PC-3 (cell line): ENCODE measurements around the gene VILL. TPM values are rescaled to one million over a fixed set of nuclear protein-coding genes. Genes with fewer than 3 reads are reported as not detected.

Experiments
- ATAC-seq: fragments of 200-7000 bp; cut with Tn5 transposase; 2 replicates; pipeline ENCODE4 v1.9.1; 2020; ENCODE audit warnings: mild to moderate bottlenecking, moderate library complexity
- BruUV-seq: library from RNA; stranded (reverse); fragments of 400-500 nt; replicated peaks from 2 replicates; lab custom pipeline; 2021; lab: Mats Ljungman, UMichigan
- CTCF ChIA-PET: fragments of 300-600 bp; sonication (Branson Sonifier 250); formaldehyde crosslinking; loops from one replicate; lab custom pipeline; 2022; ENCODE audit warnings: antibody characterized with exemption; lab: Charles Lee
- POLR2A ChIA-PET: fragments of 300-600 bp; sonication (Branson Sonifier 250); formaldehyde crosslinking; loops from one replicate; lab custom pipeline; 2022; ENCODE audit warnings: antibody characterized with exemption; ENCODE audit not compliant: unreplicated experiment; lab: Charles Lee
- DNase-seq: peaks from one replicate; pipeline ENCODE4 v3.0.0-alpha.2; 2015
- H2AFZ ChIP-seq: fragments of 300-600 bp; sonication (generic); 2 replicates; pipeline ENCODE4 v1.6.0; 2016; ENCODE audit warnings: antibody characterized with exemption, low read length
- H3F3A ChIP-seq: fragments of 300-600 bp; sonication (generic); one replicate; pipeline ENCODE4 v1.6.0; 2017; ENCODE audit warnings: antibody characterized with exemption, low read length, control low read depth, mild to moderate bottlenecking; ENCODE audit not compliant: unreplicated experiment
- H3K27ac ChIP-seq: fragments of 300-600 bp; sonication (generic); 2 replicates; pipeline ENCODE4 v1.5.1; 2016; ENCODE audit warnings: mild to moderate bottlenecking, low read length
- H3K27me3 ChIP-seq: fragments of 300-600 bp; sonication (generic); 2 replicates; pipeline ENCODE4 v1.6.1; 2016; ENCODE audit warnings: low read length, mixed read lengths
- H3K36me3 ChIP-seq: fragments of 300-600 bp; sonication (generic); 2 replicates; pipeline ENCODE4 v1.6.1; 2016; ENCODE audit warnings: low read depth, mixed run types, low read length, mixed read lengths
- H3K4me1 ChIP-seq: fragments of 300-600 bp; sonication (generic); 2 replicates; pipeline ENCODE4 v1.5.1; 2016; ENCODE audit warnings: low read length; ENCODE audit not compliant: insufficient read depth
- H3K4me2 ChIP-seq: fragments of 300-600 bp; sonication (generic); 2 replicates; pipeline ENCODE4 v1.6.0; 2016; ENCODE audit warnings: low read length
- H3K4me3 ChIP-seq: fragments of 300-600 bp; sonication (generic); 2 replicates; pipeline ENCODE4 v1.5.1; 2016; ENCODE audit warnings: mild to moderate bottlenecking, low read length, mixed read lengths
- H3K79me2 ChIP-seq: fragments of 300-600 bp; sonication (generic); 2 replicates; pipeline ENCODE4 v1.6.1; 2017; ENCODE audit warnings: low read length, mixed read lengths
- H3K9ac ChIP-seq: fragments of 300-600 bp; sonication (generic); 2 replicates; pipeline ENCODE4 v1.6.0; 2016; ENCODE audit warnings: mild to moderate bottlenecking, low read length
- H3K9me2 ChIP-seq: fragments of 300-600 bp; sonication (generic); replicated peaks from 2 replicates; pipeline ENCODE4 v1.6.1; 2016; ENCODE audit warnings: mixed run types, low read length, mixed read lengths
- H3K9me3 ChIP-seq: fragments of 300-600 bp; sonication (generic); 2 replicates; pipeline ENCODE4 v1.6.1; 2016; ENCODE audit warnings: low read length, mixed read lengths
- H4K20me1 ChIP-seq: fragments of 300-600 bp; sonication (generic); 2 replicates; pipeline ENCODE4 v1.6.1; 2016; ENCODE audit warnings: low read length, mixed read lengths
- CTCF ChIP-seq: fragments of 300-600 bp; sonication (generic); conservative IDR thresholded peaks from 2 replicates; pipeline ENCODE4 v1.5.1; 2017; ENCODE audit warnings: antibody characterized with exemption, low read depth, mild to moderate bottlenecking, low read length
- EZH2 ChIP-seq: fragments of 300-600 bp; sonication (generic); IDR thresholded peaks from one replicate; pipeline ENCODE4 v1.6.1; 2017; ENCODE audit warnings: antibody characterized with exemption, mild to moderate bottlenecking, low read length; ENCODE audit not compliant: unreplicated experiment
- EZH2phosphoT487 ChIP-seq: fragments of 300-600 bp; sonication (generic); IDR thresholded peaks from 2 replicates; pipeline ENCODE4 v1.6.1; 2018; ENCODE audit warnings: mild to moderate bottlenecking, antibody characterized with exemption, low read length, borderline replicate concordance
- intact Hi-C: fragments of 100-400 bp; cut with micrococcal nuclease; formaldehyde crosslinking; loops from 2 replicates; pipeline ENCODE4 v1.9.0; 2023
- total RNA-seq: library from RNA; depleted of rRNA; stranded (reverse); fragments of >200 nt; gene quantifications from 2 replicates; pipeline ENCODE4 v1.2.3, GENCODE V29; 2014

VILL gene
- total RNA-seq, 1 experiment from 2014 or later = 0.44 TPM

DNA sequence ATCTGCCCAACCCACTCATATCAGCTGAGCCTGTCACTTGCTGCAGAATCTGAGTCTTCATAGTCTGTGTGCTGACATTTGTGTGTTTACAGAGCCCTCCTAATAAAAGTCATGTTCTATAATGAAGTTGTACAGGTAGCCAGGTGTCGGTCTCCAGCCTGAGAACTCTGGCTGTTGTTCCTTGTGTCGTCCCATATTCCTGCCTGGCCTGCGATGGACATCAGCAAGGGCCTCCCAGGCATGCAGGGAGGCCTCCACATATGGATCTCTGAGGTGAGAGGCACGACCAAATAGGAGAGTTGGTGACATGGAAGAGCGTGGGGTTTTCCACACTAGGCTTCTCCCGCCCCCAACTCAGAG, 2.9 kb downstream of the VILL start:
- intact Hi-C loops = no loop called here
- Histone ChIP-seq H3K79me2 (no peaks in the 10 kb centered on the region), H3K9ac (no peak overlapping the region), H3K9me2 (no peaks in the 10 kb centered on the region), H4K20me1 (no peaks in the 10 kb centered on the region), H3K9me3 (no peaks in the 10 kb centered on the region), H3K27ac (no peak overlapping the region), H3K36me3 (no peaks in the 10 kb centered on the region), H3K4me1 (peaks cover 26% of the 10 kb centered on the region), H2AFZ (no peak overlapping the region), H3F3A (no peaks in the 10 kb centered on the region), H3K4me2 (no peak overlapping the region), H3K27me3 (no peaks in the 10 kb centered on the region), H3K4me3 (no peak overlapping the region)
- TF ChIP-seq EZH2phosphoT487 (no peak), EZH2 (no peak), CTCF (no peak)
- no TSS peak for BruUV-seq
- POLR2A ChIA-PET = no interaction called here
- CTCF ChIA-PET = no interaction called here
- DNase-seq (no peak), ATAC-seq (no peak)

DNA sequence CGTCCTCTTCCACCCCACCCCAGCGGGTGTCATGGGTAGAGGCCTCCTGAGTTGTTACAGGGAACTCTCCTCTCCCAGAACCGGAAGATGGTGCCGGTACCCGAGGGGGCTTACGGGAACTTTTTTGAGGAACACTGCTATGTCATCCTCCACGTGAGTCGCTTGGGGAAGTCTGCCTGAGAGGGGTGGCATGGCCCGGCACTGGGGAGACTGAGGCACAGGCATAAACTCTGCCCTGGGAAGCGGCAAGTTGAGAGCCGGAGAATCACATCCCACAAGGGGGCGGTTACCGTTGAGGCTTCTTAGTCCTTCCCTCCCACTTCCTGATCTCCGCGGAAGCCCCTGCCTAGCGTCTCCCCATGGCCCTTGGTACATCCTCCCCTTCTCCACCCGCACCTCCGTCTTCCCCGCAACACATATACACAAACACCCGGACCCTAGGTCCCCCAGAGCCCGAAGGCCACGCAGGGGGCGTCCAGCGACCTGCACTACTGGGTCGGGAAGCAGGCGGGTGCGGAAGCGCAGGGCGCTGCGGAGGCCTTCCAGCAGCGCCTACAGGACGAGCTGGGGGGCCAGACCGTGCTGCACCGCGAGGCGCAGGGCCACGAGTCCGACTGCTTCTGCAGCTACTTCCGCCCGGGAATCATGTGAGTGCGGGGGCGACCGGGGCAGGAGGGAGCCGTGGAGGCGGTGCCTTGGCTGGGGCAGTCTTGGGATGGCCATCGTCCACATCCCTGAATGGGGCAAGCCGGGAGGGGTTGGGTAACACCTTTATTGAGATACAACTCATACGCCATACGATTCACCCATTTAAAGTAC, 3.4 kb downstream of the VILL start:
- no TSS peak for BruUV-seq
- peaks cover 30% of the 10 kb centered on the region for H3K4me1 ChIP-seq
- ATAC-seq (no peak), DNase-seq (no peak)
- H2AFZ ChIP-seq = no peak overlapping the region
- no peak overlapping the region for H3K4me2 ChIP-seq
- H3F3A ChIP-seq = no peaks in the 10 kb centered on the region
- CTCF ChIA-PET = no interaction called here
- no peaks in the 10 kb centered on the region for H3K9me3 ChIP-seq
- POLR2A ChIA-PET = no interaction called here
- H3K79me2 ChIP-seq = no peaks in the 10 kb centered on the region
- no peaks in the 10 kb centered on the region for H3K36me3 ChIP-seq
- no peaks in the 10 kb centered on the region for H4K20me1 ChIP-seq
- no peak for TF ChIP-seq EZH2
- no peak for TF ChIP-seq CTCF
- no peak for TF ChIP-seq EZH2phosphoT487
- H3K27ac ChIP-seq = no peak overlapping the region
- no peaks in the 10 kb centered on the region for H3K9me2 ChIP-seq
- no peak overlapping the region for H3K9ac ChIP-seq
- no peaks in the 10 kb centered on the region for H3K27me3 ChIP-seq
- no peak overlapping the region for H3K4me3 ChIP-seq
- intact Hi-C loops = no loop called here

DNA sequence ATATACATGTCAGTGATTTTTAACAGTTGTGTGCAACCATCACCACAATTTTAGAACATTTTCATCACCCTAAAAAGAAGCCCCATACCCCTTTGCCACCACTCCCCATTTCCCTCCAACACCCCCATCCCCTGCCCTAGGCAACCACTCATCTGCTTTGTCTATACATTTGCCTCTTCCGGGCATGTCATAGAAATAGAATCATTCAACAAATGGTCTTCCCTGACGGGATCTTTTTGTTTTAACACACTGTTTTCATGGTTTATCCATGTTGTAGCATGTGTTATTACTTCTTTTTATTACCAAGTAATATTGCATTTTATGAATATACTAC, 4.0 kb downstream of the VILL start:
- Histone ChIP-seq H3K9me3 (no peaks in the 10 kb centered on the region), H3K4me3 (no peak overlapping the region), H3K4me1 (peaks cover 32% of the 10 kb centered on the region), H2AFZ (no peak overlapping the region), H3K27ac (no peak overlapping the region), H3F3A (no peaks in the 10 kb centered on the region), H3K9ac (no peak overlapping the region), H3K79me2 (no peaks in the 10 kb centered on the region), H3K27me3 (no peaks in the 10 kb centered on the region), H3K4me2 (no peak overlapping the region), H4K20me1 (no peaks in the 10 kb centered on the region), H3K9me2 (no peaks in the 10 kb centered on the region), H3K36me3 (no peaks in the 10 kb centered on the region)
- intact Hi-C loops = no loop called here
- ChIA-PET CTCF (no interaction called here), POLR2A (no interaction called here)
- BruUV-seq = no TSS peak
- TF ChIP-seq EZH2phosphoT487 = no peak
- no peak for TF ChIP-seq CTCF
- TF ChIP-seq EZH2 = no peak
- ATAC-seq (no peak), DNase-seq (no peak)
